PC-3 (cell line): ENCODE data around the gene EDAR. TPM values are rescaled to one million over a fixed set of nuclear protein-coding genes. Genes with fewer than 3 reads are reported as not detected.

Experiments used
- ATAC-seq: fragments of 200-7000 bp; cut with Tn5 transposase; 2 replicates; pipeline ENCODE4 v1.9.1; 2020; ENCODE audit warnings: mild to moderate bottlenecking, moderate library complexity
- BruUV-seq: library from RNA; stranded (reverse); fragments of 400-500 nt; replicated peaks from 2 replicates; lab custom pipeline; 2021; lab: Mats Ljungman, UMichigan
- CTCF ChIA-PET: fragments of 300-600 bp; sonication (Branson Sonifier 250); formaldehyde crosslinking; loops from one replicate; lab custom pipeline; 2022; ENCODE audit warnings: antibody characterized with exemption; lab: Charles Lee
- POLR2A ChIA-PET: fragments of 300-600 bp; sonication (Branson Sonifier 250); formaldehyde crosslinking; loops from one replicate; lab custom pipeline; 2022; ENCODE audit warnings: antibody characterized with exemption; ENCODE audit not compliant: unreplicated experiment; lab: Charles Lee
- DNase-seq: peaks from one replicate; pipeline ENCODE4 v3.0.0-alpha.2; 2015
- H2AFZ ChIP-seq: fragments of 300-600 bp; sonication (generic); 2 replicates; pipeline ENCODE4 v1.6.0; 2016; ENCODE audit warnings: antibody characterized with exemption, low read length
- H3F3A ChIP-seq: fragments of 300-600 bp; sonication (generic); one replicate; pipeline ENCODE4 v1.6.0; 2017; ENCODE audit warnings: antibody characterized with exemption, low read length, control low read depth, mild to moderate bottlenecking; ENCODE audit not compliant: unreplicated experiment
- H3K27ac ChIP-seq: fragments of 300-600 bp; sonication (generic); 2 replicates; pipeline ENCODE4 v1.5.1; 2016; ENCODE audit warnings: mild to moderate bottlenecking, low read length
- H3K27me3 ChIP-seq: fragments of 300-600 bp; sonication (generic); 2 replicates; pipeline ENCODE4 v1.6.1; 2016; ENCODE audit warnings: low read length, mixed read lengths
- H3K36me3 ChIP-seq: fragments of 300-600 bp; sonication (generic); 2 replicates; pipeline ENCODE4 v1.6.1; 2016; ENCODE audit warnings: low read depth, mixed run types, low read length, mixed read lengths
- H3K4me1 ChIP-seq: fragments of 300-600 bp; sonication (generic); 2 replicates; pipeline ENCODE4 v1.5.1; 2016; ENCODE audit warnings: low read length; ENCODE audit not compliant: insufficient read depth
- H3K4me2 ChIP-seq: fragments of 300-600 bp; sonication (generic); 2 replicates; pipeline ENCODE4 v1.6.0; 2016; ENCODE audit warnings: low read length
- H3K4me3 ChIP-seq: fragments of 300-600 bp; sonication (generic); 2 replicates; pipeline ENCODE4 v1.5.1; 2016; ENCODE audit warnings: mild to moderate bottlenecking, low read length, mixed read lengths
- H3K79me2 ChIP-seq: fragments of 300-600 bp; sonication (generic); 2 replicates; pipeline ENCODE4 v1.6.1; 2017; ENCODE audit warnings: low read length, mixed read lengths
- H3K9ac ChIP-seq: fragments of 300-600 bp; sonication (generic); 2 replicates; pipeline ENCODE4 v1.6.0; 2016; ENCODE audit warnings: mild to moderate bottlenecking, low read length
- H3K9me2 ChIP-seq: fragments of 300-600 bp; sonication (generic); replicated peaks from 2 replicates; pipeline ENCODE4 v1.6.1; 2016; ENCODE audit warnings: mixed run types, low read length, mixed read lengths
- H3K9me3 ChIP-seq: fragments of 300-600 bp; sonication (generic); 2 replicates; pipeline ENCODE4 v1.6.1; 2016; ENCODE audit warnings: low read length, mixed read lengths
- H4K20me1 ChIP-seq: fragments of 300-600 bp; sonication (generic); 2 replicates; pipeline ENCODE4 v1.6.1; 2016; ENCODE audit warnings: low read length, mixed read lengths
- EZH2 ChIP-seq: fragments of 300-600 bp; sonication (generic); IDR thresholded peaks from one replicate; pipeline ENCODE4 v1.6.1; 2017; ENCODE audit warnings: antibody characterized with exemption, mild to moderate bottlenecking, low read length; ENCODE audit not compliant: unreplicated experiment
- EZH2phosphoT487 ChIP-seq: fragments of 300-600 bp; sonication (generic); IDR thresholded peaks from 2 replicates; pipeline ENCODE4 v1.6.1; 2018; ENCODE audit warnings: mild to moderate bottlenecking, antibody characterized with exemption, low read length, borderline replicate concordance
- intact Hi-C: fragments of 100-400 bp; cut with micrococcal nuclease; formaldehyde crosslinking; loops from 2 replicates; pipeline ENCODE4 v1.9.0; 2023
- total RNA-seq: library from RNA; depleted of rRNA; stranded (reverse); fragments of >200 nt; gene quantifications from 2 replicates; pipeline ENCODE4 v1.2.3, GENCODE V29; 2014
- TF ChIP-seq, protein P1 (sequence below): fragments of 300-600 bp; sonication (generic); conservative IDR thresholded peaks from 2 replicates; pipeline ENCODE4 v1.5.1; 2017; ENCODE audit warnings: antibody characterized with exemption, low read depth, mild to moderate bottlenecking, low read length

EDAR gene
- total RNA-seq, 1 experiment from 2014 or later: 0.04 TPM

DNA sequence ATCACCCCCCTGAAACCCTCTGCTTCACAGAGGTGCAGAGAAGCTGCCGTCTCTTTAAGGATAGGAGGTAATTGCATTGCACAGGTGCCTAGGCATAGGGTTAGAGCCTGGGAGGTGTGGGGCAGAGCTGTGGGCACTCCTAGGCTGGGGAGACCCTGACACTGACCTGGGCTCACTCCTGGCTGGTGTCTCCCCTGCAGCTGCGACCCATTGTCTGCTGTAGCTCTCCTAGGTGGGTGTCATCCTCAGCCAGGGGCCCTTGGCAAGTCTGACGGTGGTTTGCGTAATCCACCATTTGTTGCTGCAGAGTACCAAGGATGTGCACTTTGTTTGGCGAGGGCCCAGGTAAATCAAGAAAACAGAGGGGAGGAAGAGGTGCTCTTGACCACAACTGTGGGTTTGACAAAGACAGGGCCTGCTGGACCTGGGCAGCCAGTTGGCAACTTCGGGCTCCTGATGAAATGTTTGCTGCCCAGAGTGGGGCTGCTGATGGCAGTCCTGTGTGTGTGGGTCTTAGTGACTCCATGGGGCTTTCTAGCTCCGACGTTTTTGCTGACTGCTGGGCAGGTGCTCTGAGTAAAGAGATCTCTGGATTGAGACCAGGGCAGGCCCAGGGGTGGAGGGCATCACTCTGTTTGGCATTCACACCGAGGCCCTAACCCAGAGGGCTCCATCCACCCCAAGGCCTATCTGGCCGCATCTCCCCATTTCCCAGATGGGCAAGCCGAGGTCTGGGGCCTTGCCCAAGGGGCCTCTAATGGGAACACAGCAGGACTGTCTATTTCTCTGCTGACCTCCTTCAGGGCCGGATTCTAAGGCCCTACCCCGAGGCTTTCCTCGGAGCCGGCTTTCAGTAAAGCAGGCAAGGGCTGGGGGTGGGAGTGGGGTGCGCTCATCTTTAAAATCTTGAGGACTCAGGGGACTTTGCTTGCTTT, 67.7 kb downstream of the EDAR start:
- Histone ChIP-seq H2AFZ (no peak overlapping the region), H3K27ac (peak overlapping the region; percentile 33), H4K20me1 (no peaks in the 10 kb centered on the region), H3K79me2 (no peaks in the 10 kb centered on the region), H3K27me3 (no peaks in the 10 kb centered on the region), H3K4me1 (peaks cover 31% of the 10 kb centered on the region), H3K9me3 (no peaks in the 10 kb centered on the region), H3F3A (no peaks in the 10 kb centered on the region), H3K4me3 (no peak overlapping the region), H3K9me2 (no peaks in the 10 kb centered on the region), H3K4me2 (peak overlapping the region; percentile 74; the same call in 1 of the 2 replicates), H3K36me3 (no peaks in the 10 kb centered on the region), H3K9ac (no peak overlapping the region)
- intact Hi-C loops: loop anchor here (10.0 kb wide), 2 partner anchors 67 to 203 kb away; partner anchors contain the start of gene SH3RF3
- no peak for TF ChIP-seq EZH2phosphoT487
- TF ChIP-seq, protein P1, sequence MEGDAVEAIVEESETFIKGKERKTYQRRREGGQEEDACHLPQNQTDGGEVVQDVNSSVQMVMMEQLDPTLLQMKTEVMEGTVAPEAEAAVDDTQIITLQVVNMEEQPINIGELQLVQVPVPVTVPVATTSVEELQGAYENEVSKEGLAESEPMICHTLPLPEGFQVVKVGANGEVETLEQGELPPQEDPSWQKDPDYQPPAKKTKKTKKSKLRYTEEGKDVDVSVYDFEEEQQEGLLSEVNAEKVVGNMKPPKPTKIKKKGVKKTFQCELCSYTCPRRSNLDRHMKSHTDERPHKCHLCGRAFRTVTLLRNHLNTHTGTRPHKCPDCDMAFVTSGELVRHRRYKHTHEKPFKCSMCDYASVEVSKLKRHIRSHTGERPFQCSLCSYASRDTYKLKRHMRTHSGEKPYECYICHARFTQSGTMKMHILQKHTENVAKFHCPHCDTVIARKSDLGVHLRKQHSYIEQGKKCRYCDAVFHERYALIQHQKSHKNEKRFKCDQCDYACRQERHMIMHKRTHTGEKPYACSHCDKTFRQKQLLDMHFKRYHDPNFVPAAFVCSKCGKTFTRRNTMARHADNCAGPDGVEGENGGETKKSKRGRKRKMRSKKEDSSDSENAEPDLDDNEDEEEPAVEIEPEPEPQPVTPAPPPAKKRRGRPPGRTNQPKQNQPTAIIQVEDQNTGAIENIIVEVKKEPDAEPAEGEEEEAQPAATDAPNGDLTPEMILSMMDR: no peak
- TF ChIP-seq EZH2: no peak
- BruUV-seq: no TSS peak
- ATAC-seq (no peak), DNase-seq (peak; percentile 13)
- ChIA-PET CTCF (interaction anchor here (0.6 kb wide), 1 partner anchor 21 kb away, joined by 3 read pairs; no protein-coding TSS in a partner anchor), POLR2A (no interaction called here)

DNA sequence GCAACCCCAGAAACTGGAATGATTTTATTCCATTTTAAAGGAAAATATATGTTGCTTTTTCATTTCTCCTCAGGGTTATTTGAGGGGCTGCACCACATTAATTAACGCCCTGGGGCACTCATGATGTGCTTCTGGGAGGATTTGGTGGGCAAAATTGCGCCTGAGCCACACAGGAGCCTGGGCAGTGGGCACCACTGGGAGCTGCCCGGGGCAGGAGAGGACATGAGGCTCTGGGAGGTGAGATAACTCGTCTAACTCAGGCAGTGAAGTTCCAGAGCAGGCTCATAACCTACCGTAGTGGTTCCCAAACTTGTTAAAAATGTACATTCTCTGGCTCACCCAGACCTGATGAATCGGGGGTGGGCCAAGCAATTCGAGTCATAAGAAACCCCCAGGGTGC, 68.3 kb downstream of the EDAR start:
- ChIA-PET CTCF (no interaction called here), POLR2A (no interaction called here)
- Histone ChIP-seq H3K4me2 (no peak overlapping the region), H4K20me1 (no peaks in the 10 kb centered on the region), H3K9me3 (no peaks in the 10 kb centered on the region), H3K36me3 (no peaks in the 10 kb centered on the region), H3K79me2 (no peaks in the 10 kb centered on the region), H3K9ac (no peak overlapping the region), H2AFZ (no peak overlapping the region), H3K9me2 (no peaks in the 10 kb centered on the region), H3F3A (no peaks in the 10 kb centered on the region), H3K4me3 (no peak overlapping the region), H3K27ac (no peak overlapping the region), H3K4me1 (peaks cover 31% of the 10 kb centered on the region), H3K27me3 (no peaks in the 10 kb centered on the region)
- DNase-seq (no peak), ATAC-seq (no peak)
- intact Hi-C loops: loop anchor here (10.0 kb wide), 2 partner anchors 66 to 204 kb away; partner anchors contain the start of gene SH3RF3
- no TSS peak for BruUV-seq
- TF ChIP-seq EZH2phosphoT487 (no peak), EZH2 (no peak)
- TF ChIP-seq, protein P1: no peak
